ENCODE results near the gene SART1. TPM values are rescaled to one million over a fixed set of nuclear protein-coding genes. Genes with fewer than 3 reads are reported as not detected.

The SART1 gene
- total RNA-seq, 1 experiment from 2014 or later, result 240 TPM

GRCh38 chr11:66017321-66017720, 55.8 kb downstream of the SART1 start:
- CTCF ChIA-PET, result interaction anchor here (0.6 kb wide), 1 partner anchor 28 kb away, joined by 4 read pairs; no protein-coding TSS in a partner anchor
- peaks cover 45% of the 10 kb centered on the region for H3K4me1 ChIP-seq (ENCODE audit: insufficient read depth, low read length)

GRCh38 chr11:66020212-66020611, 58.7 kb downstream of the SART1 start:
- TF ChIP-seq CTCF (conservative IDR thresholded peaks at IDR 0.05; ENCODE audit: low read depth, low read length), result no peak
- TF ChIP-seq EZH2 (IDR thresholded peaks at IDR 0.05; ENCODE audit: low read length, unreplicated experiment), result no peak
- no peak for TF ChIP-seq EZH2phosphoT487 (IDR thresholded peaks at IDR 0.05; ENCODE audit: borderline replicate concordance, low read length)
- intact Hi-C loops (cut with micrococcal nuclease), result no loop called here
- 0 out of 2 replicates have a peak overlapping the region, but pooled peaks have one; percentile 5 for H3K4me2 ChIP-seq (ENCODE audit: low read length)
- no peak overlapping the region for H2AFZ ChIP-seq (ENCODE audit: low read length)
- ChIA-PET POLR2A (ENCODE audit: unreplicated experiment) (no interaction called here), CTCF (no interaction called here)
- no peaks in the 10 kb centered on the region for H3K9me3 ChIP-seq (ENCODE audit: low read length)
- no peaks in the 10 kb centered on the region for H3K9me2 ChIP-seq (replicated peaks; ENCODE audit: low read length)
- no peaks in the 10 kb centered on the region for H3F3A ChIP-seq (ENCODE audit: low read length, unreplicated experiment)
- no peak overlapping the region for H3K27ac ChIP-seq (ENCODE audit: low read length)
- no peaks in the 10 kb centered on the region for H3K36me3 ChIP-seq (ENCODE audit: low read depth, low read length)
- H3K27me3 ChIP-seq (ENCODE audit: low read length), result no peaks in the 10 kb centered on the region
- ATAC-seq, result no peak
- no peaks in the 10 kb centered on the region for H4K20me1 ChIP-seq (ENCODE audit: low read length)
- no TSS peak for BruUV-seq (replicated peaks)
- H3K4me3 ChIP-seq (ENCODE audit: low read length), result no peak overlapping the region
- H3K4me1 ChIP-seq (ENCODE audit: insufficient read depth, low read length), result peaks cover 35% of the 10 kb centered on the region
- no peaks in the 10 kb centered on the region for H3K79me2 ChIP-seq (ENCODE audit: low read length)
- DNase-seq, result no peak
- no peak overlapping the region for H3K9ac ChIP-seq (ENCODE audit: low read length)

More at GRCh38 chr11:66017321-66017720, 55.8 kb downstream of the SART1 start:
- Histone ChIP-seq H3K27me3 (ENCODE audit: low read length) (no peaks in the 10 kb centered on the region), H3K36me3 (ENCODE audit: low read depth, low read length) (no peaks in the 10 kb centered on the region), H3K4me2 (ENCODE audit: low read length) (no peak overlapping the region), H2AFZ (ENCODE audit: low read length) (no peak overlapping the region), H3K27ac (ENCODE audit: low read length) (no peak overlapping the region), H3K4me3 (ENCODE audit: low read length) (no peak overlapping the region), H3K9me3 (ENCODE audit: low read length) (no peaks in the 10 kb centered on the region), H3F3A (ENCODE audit: low read length, unreplicated experiment) (no peaks in the 10 kb centered on the region), H3K79me2 (ENCODE audit: low read length) (no peaks in the 10 kb centered on the region), H3K9ac (ENCODE audit: low read length) (no peak overlapping the region), H4K20me1 (ENCODE audit: low read length) (no peaks in the 10 kb centered on the region), H3K9me2 (replicated peaks; ENCODE audit: low read length) (no peaks in the 10 kb centered on the region)
- POLR2A ChIA-PET (ENCODE audit: unreplicated experiment), result no interaction called here
- DNase-seq (no peak), ATAC-seq (no peak)
- intact Hi-C loops (cut with micrococcal nuclease), result no loop called here
- no TSS peak for BruUV-seq (replicated peaks)
- TF ChIP-seq EZH2 (IDR thresholded peaks at IDR 0.05; ENCODE audit: low read length, unreplicated experiment), result no peak
- TF ChIP-seq CTCF (conservative IDR thresholded peaks at IDR 0.05; ENCODE audit: low read depth, low read length), result no peak
- no peak for TF ChIP-seq EZH2phosphoT487 (IDR thresholded peaks at IDR 0.05; ENCODE audit: borderline replicate concordance, low read length)

DNA sequence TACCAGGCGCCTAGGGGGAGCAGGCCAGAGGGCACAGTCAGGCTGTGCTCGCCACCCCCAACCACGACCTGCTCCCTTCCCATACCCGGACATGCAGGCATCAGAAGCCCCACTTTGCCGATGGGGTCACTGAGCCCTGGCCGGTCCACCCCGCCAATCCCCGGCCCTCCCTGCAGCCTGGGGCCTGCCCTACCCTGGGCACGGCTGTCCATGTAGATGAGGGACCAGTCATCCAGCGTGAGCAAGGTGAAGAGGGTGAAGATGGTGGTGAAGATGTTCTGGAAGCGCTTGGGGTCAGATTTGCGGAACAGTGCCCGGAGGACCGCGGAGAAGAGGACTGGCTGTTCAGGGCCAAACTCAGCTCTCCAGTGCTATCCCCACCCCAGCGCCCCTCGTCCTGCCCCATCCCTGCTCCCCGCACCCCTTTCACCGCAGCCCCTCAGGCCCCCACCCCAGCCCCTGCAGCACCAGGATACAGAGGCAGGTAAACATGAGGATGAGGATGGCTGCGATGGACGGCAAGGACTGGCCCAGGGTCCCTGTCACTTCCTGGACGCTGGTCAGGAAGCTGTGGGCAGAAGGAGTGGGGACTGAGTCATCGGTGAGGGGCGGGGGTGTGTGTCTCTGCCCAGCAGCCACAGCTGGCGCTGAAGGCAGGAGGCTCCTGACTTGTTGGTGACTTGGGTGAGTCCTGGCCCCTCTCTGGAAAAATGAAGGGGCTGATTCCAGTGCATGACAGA, 59.3 kb downstream of the SART1 start:
- intact Hi-C loops (cut with micrococcal nuclease), result no loop called here
- no peak for TF ChIP-seq CTCF (conservative IDR thresholded peaks at IDR 0.05; ENCODE audit: low read depth, low read length)
- TF ChIP-seq EZH2phosphoT487 (IDR thresholded peaks at IDR 0.05; ENCODE audit: borderline replicate concordance, low read length), result no peak
- TF ChIP-seq EZH2 (IDR thresholded peaks at IDR 0.05; ENCODE audit: low read length, unreplicated experiment), result no peak
- no peaks in the 10 kb centered on the region for H3K9me3 ChIP-seq (ENCODE audit: low read length)
- peaks cover 29% of the 10 kb centered on the region for H3K4me1 ChIP-seq (ENCODE audit: insufficient read depth, low read length)
- DNase-seq, result peak; percentile 93
- no TSS peak for BruUV-seq (replicated peaks)
- peak overlapping the region; percentile 65 for H3K4me2 ChIP-seq (ENCODE audit: low read length)
- no peak overlapping the region; the same call in 1 of the 2 replicates for H3K4me3 ChIP-seq (ENCODE audit: low read length)
- peak; percentile 93 for ATAC-seq
- no peaks in the 10 kb centered on the region for H3F3A ChIP-seq (ENCODE audit: low read length, unreplicated experiment)
- H3K27me3 ChIP-seq (ENCODE audit: low read length), result no peaks in the 10 kb centered on the region
- H3K9me2 ChIP-seq (replicated peaks; ENCODE audit: low read length), result no peaks in the 10 kb centered on the region
- H3K36me3 ChIP-seq (ENCODE audit: low read depth, low read length), result no peaks in the 10 kb centered on the region
- ChIA-PET POLR2A (ENCODE audit: unreplicated experiment) (interaction anchor here (0.7 kb wide), 1 partner anchor 103 kb away, joined by 3 read pairs; no protein-coding TSS in a partner anchor), CTCF (interaction anchor here (0.5 to 0.9 kb wide), 3 partner anchors 24 to 627 kb away, joined by 3 to 8 read pairs (median 4); no protein-coding TSS in a partner anchor)
- no peak overlapping the region for H3K9ac ChIP-seq (ENCODE audit: low read length)
- H3K27ac ChIP-seq (ENCODE audit: low read length), result no peak overlapping the region
- H4K20me1 ChIP-seq (ENCODE audit: low read length), result no peaks in the 10 kb centered on the region
- H2AFZ ChIP-seq (ENCODE audit: low read length), result no peak overlapping the region
- no peaks in the 10 kb centered on the region for H3K79me2 ChIP-seq (ENCODE audit: low read length)
